Caco-2 (cell line): ENCODE data around the gene GBX2. TPM values are rescaled to one million over a fixed set of nuclear protein-coding genes. Genes with fewer than 3 reads are reported as not detected.

Experiments
- BruUV-seq: library from RNA; stranded (reverse); fragments of 400-500 nt; replicated peaks from 2 replicates; lab custom pipeline; 2021; lab: Mats Ljungman, UMichigan
- CTCF ChIA-PET: fragments of 300-600 bp; sonication (Branson Sonifier 250); formaldehyde crosslinking; loops from one replicate; lab custom pipeline; 2022; ENCODE audit warnings: antibody characterized with exemption; lab: Charles Lee
- POLR2A ChIA-PET: fragments of 300-600 bp; sonication (Branson Sonifier 250); formaldehyde crosslinking; loops from one replicate; lab custom pipeline; 2022; ENCODE audit warnings: antibody characterized with exemption; lab: Charles Lee
- DNase-seq, 2 experiments: peaks; one replicate each; pipeline versions ENCODE4 v3.0.0 to v3.0.0-alpha.2; 2020 to 2022
- H3K27me3 ChIP-seq: replicated peaks from 2 replicates; pipeline ENCODE4 v1.6.0; 2011; ENCODE audit warnings: low read length; ENCODE audit not compliant: control insufficient read depth, insufficient read depth
- H3K36me3 ChIP-seq: 2 replicates; pipeline ENCODE4 v1.5.1; 2011; ENCODE audit warnings: low read length; ENCODE audit not compliant: control insufficient read depth, insufficient read depth
- H3K4me1 ChIP-seq: fragments of 250-450 bp; sonication (Bioruptor Pico); 2 replicates; pipeline ENCODE4 v1.5.1; 2020; ENCODE audit warnings: mild to moderate bottlenecking
- H3K4me3 ChIP-seq: 2 replicates; pipeline ENCODE4 v1.5.1; 2011; ENCODE audit warnings: low read depth, mild to moderate bottlenecking, control low read depth, low read length
- H3K9me3 ChIP-seq: fragments of 250-450 bp; sonication (Bioruptor Pico); 2 replicates; pipeline ENCODE4 v1.5.1; 2020; ENCODE audit warnings: mild to moderate bottlenecking, moderate library complexity
- H3K27ac Mint-ChIP-seq: one replicate; pipeline ENCODE4 v1.8.0; 2022; ENCODE audit warnings: mixed read lengths; ENCODE audit not compliant: unreplicated experiment
- H3K27me3 Mint-ChIP-seq: one replicate; pipeline ENCODE4 v1.8.0; 2022; ENCODE audit warnings: mixed read lengths; ENCODE audit not compliant: insufficient read depth, unreplicated experiment
- H3K36me3 Mint-ChIP-seq: one replicate; pipeline ENCODE4 v1.8.0; 2022; ENCODE audit warnings: mild to moderate bottlenecking, mixed read lengths; ENCODE audit not compliant: insufficient read depth, unreplicated experiment
- H3K4me1 Mint-ChIP-seq: one replicate; pipeline ENCODE4 v1.8.0; 2022; ENCODE audit warnings: low read depth, mixed read lengths; ENCODE audit not compliant: unreplicated experiment
- H3K4me3 Mint-ChIP-seq: one replicate; pipeline ENCODE4 v1.8.0; 2022; ENCODE audit warnings: mild to moderate bottlenecking, moderate library complexity, mixed read lengths; ENCODE audit not compliant: unreplicated experiment
- H3K9me3 Mint-ChIP-seq: one replicate; pipeline ENCODE4 v1.8.0; 2022; ENCODE audit warnings: mixed read lengths; ENCODE audit not compliant: unreplicated experiment
- CTCF ChIP-seq, 2 experiments: fragments of 200-600 bp in 1 of 2; IDR thresholded peaks; 1 replicate in 1 of 2; 2 replicates in 1 of 2; pipeline versions ENCODE4 v1.5.1 to v1.8.0; 2011 to 2022; ENCODE audit warnings: antibody characterized with exemption in 1 of 2, control low read depth in 1 of 2, inconsistent platforms in 1 of 2, low read depth in 1 of 2, low read length in 1 of 2, mild to moderate bottlenecking in 1 of 2, moderate library complexity in 1 of 2; ENCODE audit not compliant: insufficient read depth in 1 of 2, severe bottlenecking in 1 of 2, unreplicated experiment in 1 of 2
- intact Hi-C: fragments of 100-400 bp; cut with micrococcal nuclease; formaldehyde crosslinking; loops from one replicate; pipeline ENCODE4 v1.10.0; 2022; ENCODE audit not compliant: unreplicated experiment
- total RNA-seq: library from RNA; stranded (reverse); gene quantifications from 2 replicates; pipeline ENCODE4 v1.2.3, GENCODE V29; 2022

The GBX2 gene
- total RNA-seq, 1 experiment from 2014 or later, result 2.1 TPM

- Histone ChIP-seq H3K4me3 (peak overlapping the region; percentile 10), H3K9me3 (no peaks in the 10 kb centered on the region), H3K36me3 (no peaks in the 10 kb centered on the region), H3K4me1 (0 out of 2 replicates have a peak, but pooled peaks cover 3% of the 10 kb centered on the region), H3K27me3 (no peaks in the 10 kb centered on the region)
- Mint-ChIP-seq H3K27me3 (no peaks in the 10 kb centered on the region), H3K4me3 (peak overlapping the region; percentile 27), H3K9me3 (no peaks in the 10 kb centered on the region), H3K4me1 (no peaks in the 10 kb centered on the region), H3K27ac (no peak overlapping the region), H3K36me3 (peaks cover 5% of the 10 kb centered on the region)
- DNase-seq, result no peak
- ChIA-PET POLR2A (no interaction called here), CTCF (no interaction called here)
- no peak for TF ChIP-seq CTCF (IDR thresholded peaks at IDR 0.05; ENCODE audit: insufficient read depth in 1 of 2, low read depth in 1 of 2, low read length in 1 of 2, severe bottlenecking in 1 of 2, unreplicated experiment in 1 of 2)
- intact Hi-C loops, result no loop called here
- no TSS peak for BruUV-seq
Observed at GRCh38 chr2:236172255-236173035, 4.3 kb upstream of the GBX2 start.

- H3K36me3 ChIP-seq, result no peaks in the 10 kb centered on the region
- H3K4me1 Mint-ChIP-seq, result no peaks in the 10 kb centered on the region
- no peaks in the 10 kb centered on the region for H3K27me3 ChIP-seq
- POLR2A ChIA-PET, result no interaction called here
- no peak overlapping the region for H3K4me3 ChIP-seq
- 0 out of 2 replicates have a peak, but pooled peaks cover 3% of the 10 kb centered on the region for H3K4me1 ChIP-seq
- no TSS peak for BruUV-seq
- no peaks in the 10 kb centered on the region for H3K27me3 Mint-ChIP-seq
- peaks cover 5% of the 10 kb centered on the region for H3K36me3 Mint-ChIP-seq
- H3K9me3 Mint-ChIP-seq, result no peaks in the 10 kb centered on the region
- H3K27ac Mint-ChIP-seq, result no peak overlapping the region
- H3K9me3 ChIP-seq, result no peaks in the 10 kb centered on the region
- intact Hi-C loops, result no loop called here
- TF ChIP-seq CTCF (IDR thresholded peaks at IDR 0.05; ENCODE audit: insufficient read depth in 1 of 2, low read depth in 1 of 2, low read length in 1 of 2, severe bottlenecking in 1 of 2, unreplicated experiment in 1 of 2), result no peak
- DNase-seq, result no peak
- CTCF ChIA-PET, result no interaction called here
- peak overlapping the region; percentile 27 for H3K4me3 Mint-ChIP-seq
Observed at GRCh38 chr2:236171680-236172254, 3.6 kb upstream of the GBX2 start.

- Histone ChIP-seq H3K27me3 (no peaks in the 10 kb centered on the region), H3K4me1 (0 out of 2 replicates have a peak, but pooled peaks cover 3% of the 10 kb centered on the region), H3K9me3 (no peaks in the 10 kb centered on the region), H3K36me3 (no peaks in the 10 kb centered on the region), H3K4me3 (no peak overlapping the region)
- Mint-ChIP-seq H3K27me3 (no peaks in the 10 kb centered on the region), H3K27ac (no peak overlapping the region), H3K36me3 (peaks cover 5% of the 10 kb centered on the region), H3K4me3 (no peak overlapping the region), H3K4me1 (no peaks in the 10 kb centered on the region), H3K9me3 (no peaks in the 10 kb centered on the region)
- DNase-seq, result no peak
- TF ChIP-seq CTCF (IDR thresholded peaks at IDR 0.05; ENCODE audit: insufficient read depth in 1 of 2, low read depth in 1 of 2, low read length in 1 of 2, severe bottlenecking in 1 of 2, unreplicated experiment in 1 of 2), result no peak
- POLR2A ChIA-PET, result no interaction called here
- CTCF ChIA-PET, result no interaction called here
- BruUV-seq, result no TSS peak
- intact Hi-C loops, result no loop called here
Observed at GRCh38 chr2:236171181-236171679, 3.0 kb upstream of the GBX2 start.
